TTC549 (cell line): ENCODE data around the gene SNAP29.
"Not testable (repeated sequence)": the region's sequence is repeated elsewhere in the genome, so short reads cannot be mapped to it uniquely, and the experiment has no call there.

ENCODE experiments used
- FAIRE-seq: peaks from 2 replicates; lab custom pipeline; 2012; peaks lifted over from hg19 to GRCh38; lab: Jason Lieb, UNC

The SNAP29 gene

DNA sequence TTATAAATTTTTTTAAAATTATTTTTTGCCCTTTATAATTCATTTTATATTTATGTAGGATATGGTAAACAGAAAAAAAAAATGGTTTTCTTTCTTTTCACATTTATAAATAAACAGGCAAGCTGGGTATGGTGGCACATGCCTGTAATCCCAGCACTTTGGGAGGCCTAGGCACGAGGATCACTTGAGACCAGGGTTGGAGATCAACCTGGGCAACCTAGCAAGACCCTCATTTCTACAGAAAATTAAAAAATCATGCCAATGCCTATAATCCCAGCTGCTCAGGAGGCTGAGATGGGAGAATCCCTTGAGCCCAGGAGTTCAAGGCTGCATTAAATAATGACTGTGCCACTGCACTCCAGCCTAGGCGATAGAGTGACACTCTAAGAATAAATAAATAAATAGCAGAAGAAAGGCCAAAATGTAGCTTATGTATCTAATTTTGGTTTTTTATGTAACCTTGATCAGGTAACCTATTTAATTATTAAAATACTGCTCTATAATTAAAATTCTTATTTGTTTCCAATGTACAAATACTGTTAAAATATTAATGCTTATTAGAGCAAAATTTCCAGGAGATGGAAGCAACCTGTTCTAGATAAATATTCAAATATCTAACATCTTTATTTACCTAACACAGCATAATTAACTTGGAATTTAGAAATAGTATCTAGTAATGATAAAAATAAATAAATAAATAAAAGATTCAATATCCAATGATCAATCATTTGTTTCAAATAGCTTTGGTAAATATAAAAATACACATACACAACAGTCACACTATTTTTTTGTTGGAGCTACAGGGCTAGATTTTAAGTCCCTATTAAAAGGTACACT is 21.6 kb upstream of the SNAP29 start:
- no peak for FAIRE-seq

DNA sequence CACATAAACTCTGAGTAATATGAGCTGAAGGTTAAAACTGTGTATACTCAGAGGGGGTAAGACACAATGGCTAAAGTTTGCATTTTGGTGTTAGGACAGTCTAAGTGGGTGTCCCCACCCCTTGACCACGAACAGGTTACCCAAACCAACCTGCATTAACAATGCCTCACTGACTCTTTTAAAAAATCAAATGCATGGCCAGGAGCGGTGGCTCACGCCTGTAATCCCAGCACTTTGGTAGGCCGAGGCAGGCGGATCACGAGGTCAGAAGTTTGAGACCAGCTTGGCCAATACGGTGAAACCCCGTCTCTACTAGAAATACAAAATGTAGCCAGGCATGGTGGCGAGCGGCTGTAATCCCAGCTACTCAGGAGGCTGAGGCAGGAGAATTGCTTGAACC is 19.5 kb upstream of the SNAP29 start:
- FAIRE-seq = not testable (repeated sequence)

DNA sequence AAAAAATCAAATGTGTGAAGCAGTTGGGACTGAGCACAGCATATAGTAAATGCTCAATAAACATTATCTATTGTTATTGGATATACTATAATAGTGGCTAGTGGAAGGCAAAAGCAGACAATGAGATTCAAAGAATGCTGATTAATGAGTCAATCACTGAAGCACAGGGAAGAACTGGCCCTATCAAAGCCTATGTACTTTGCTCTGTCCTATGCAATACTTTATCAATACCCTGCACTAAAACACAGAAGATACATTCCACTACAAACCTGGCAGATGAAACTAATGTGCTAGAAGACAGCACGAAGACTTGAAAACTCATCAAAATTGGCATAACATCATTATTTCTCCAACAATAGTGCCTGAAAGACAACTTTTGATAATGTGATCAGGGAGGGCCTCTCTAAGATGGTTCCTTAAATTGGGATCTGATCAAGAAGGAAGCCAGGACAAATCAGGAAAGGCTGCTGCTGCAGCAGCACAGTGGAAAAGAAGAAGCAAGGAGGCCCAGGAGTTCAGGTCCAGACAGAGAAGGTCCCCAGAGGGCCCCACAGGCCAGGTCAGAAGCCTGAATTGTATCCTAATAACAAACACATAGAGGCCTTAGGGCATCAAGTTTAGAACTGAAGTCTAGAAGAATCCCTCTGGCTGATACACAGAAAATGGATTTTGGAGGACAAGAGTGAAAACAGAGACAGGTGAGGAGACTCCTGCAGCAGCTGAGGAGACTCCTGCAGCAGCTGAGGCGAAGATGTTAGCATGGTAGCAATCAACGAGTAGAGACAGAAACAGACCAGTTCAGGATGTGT is 18.8 kb upstream of the SNAP29 start:
- no peak for FAIRE-seq

DNA sequence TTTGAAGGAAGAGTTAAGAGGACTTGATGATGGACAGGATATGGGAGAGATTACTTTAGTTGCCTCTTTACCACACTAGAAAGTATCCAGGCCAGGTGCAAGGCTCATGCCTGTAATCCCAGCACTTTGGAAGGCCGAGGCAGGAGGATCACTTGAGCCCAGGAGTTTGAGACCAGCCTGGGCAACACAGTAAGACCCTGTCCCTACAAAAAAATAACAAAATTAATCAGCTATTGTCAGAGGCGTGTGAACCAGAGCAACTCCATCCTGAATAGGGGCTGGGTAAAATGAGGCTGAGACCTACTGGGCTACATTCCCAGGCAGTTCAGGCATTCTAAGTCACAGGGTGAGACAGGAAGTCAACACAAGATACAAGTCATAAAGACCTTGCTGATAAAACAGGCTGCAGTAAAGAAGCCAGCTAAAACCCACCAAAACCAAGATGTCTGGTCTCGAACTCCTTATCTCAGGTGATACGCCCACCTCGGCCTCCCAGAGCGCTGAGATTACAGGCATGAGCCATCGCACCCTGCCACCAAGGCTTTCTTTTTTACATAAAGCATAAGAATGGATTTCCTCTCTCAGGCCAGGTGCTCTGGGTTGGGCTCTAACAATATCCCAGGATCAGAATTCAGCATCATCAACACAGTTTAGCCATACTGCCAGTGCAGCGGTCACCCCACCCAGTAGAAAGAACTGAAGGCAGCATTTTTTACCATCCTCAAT is 18.0 kb upstream of the SNAP29 start:
- no peak for FAIRE-seq

- FAIRE-seq = no peak
Observed at GRCh38 chr22:20843501-20843900, 15.3 kb upstream of the SNAP29 start.

DNA sequence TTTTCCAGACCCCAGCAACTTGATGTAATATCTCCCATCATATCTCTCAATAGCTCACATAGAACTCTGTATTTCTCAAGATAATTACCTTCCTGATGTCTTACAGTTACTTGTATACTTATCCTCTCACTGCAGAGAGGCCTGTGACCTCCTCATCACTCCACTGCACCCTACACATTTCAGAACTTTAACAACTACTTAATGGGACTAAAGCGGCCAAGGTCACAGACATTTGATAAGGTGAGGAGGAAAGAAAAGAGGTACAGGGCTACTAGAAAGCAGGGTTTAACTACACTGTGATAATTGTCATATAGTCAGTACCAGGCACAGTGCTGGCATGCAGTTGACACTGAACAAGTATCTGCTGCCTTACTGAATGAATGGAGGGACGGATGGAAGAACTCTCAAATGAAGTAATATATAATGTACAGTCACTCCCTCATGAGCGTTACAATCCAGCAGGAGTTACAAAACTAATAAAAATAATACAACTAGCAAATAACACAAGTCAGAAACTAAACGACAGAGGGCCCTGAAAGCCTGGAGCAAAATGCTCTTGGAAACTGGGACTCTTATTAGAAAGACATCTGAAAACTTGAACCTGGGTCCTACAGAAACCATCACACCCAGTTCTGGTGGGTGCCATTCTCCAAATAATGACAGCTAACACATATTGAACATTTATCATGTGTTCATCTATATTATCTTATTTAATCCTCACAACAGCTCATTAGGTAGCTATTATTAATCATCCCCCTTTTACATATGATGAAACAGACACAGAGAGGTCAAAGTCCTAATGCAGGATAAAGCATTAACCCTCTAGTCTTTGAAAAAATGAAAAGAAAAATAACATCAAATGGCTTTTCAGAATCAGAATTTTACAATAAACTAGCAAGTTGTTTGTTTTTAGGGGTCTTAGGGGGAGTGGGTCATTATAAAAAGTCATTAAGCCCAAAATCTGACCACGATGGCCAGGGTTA is 14.5 kb upstream of the SNAP29 start:
- FAIRE-seq = no peak

- FAIRE-seq = no peak
Observed at GRCh38 chr22:20847318-20847822, 11.4 kb upstream of the SNAP29 start.

GRCh38 chr22:20852076-20852475 is 6.7 kb upstream of the SNAP29 start:
- FAIRE-seq = no peak

DNA sequence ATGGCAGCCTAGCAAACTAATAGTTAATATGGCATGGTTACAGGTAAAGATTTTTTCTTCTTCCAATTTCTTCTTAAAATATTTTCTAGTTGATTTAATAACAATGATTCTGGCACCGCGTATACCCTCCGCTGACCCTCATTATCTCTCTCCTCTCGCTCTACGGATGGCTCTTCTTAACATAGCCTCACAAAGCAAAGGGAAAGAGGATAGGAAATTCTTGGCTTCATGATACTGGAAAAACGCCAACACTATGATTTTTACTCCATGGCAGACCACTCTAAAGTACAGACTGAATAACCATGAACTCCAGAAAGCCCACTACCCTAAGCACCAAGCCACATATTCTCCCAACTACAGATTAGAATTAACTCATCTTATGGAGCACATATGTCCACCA is 6.3 kb upstream of the SNAP29 start:
- no peak for FAIRE-seq

DNA sequence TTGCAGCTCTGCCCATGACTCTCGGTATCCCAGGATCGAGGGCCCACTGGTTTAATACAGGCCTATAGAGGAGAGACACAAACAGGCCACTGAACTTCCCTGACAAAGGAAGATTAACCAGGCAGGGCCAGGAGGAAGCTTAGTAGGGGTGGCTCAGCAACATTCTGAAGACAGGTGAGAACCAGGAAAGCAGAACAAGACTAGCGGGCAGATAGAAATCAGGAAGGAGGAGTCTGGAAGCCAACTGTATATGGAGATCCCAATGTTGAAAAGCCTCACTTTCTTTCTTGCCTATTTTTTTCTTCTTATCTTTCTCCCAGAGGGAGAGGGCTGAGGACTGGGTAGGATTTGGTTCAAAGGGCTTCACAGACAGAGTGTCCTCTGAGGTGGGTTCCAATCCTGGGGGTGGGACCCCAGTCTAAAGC is 5.6 kb upstream of the SNAP29 start:
- FAIRE-seq = no peak

DNA sequence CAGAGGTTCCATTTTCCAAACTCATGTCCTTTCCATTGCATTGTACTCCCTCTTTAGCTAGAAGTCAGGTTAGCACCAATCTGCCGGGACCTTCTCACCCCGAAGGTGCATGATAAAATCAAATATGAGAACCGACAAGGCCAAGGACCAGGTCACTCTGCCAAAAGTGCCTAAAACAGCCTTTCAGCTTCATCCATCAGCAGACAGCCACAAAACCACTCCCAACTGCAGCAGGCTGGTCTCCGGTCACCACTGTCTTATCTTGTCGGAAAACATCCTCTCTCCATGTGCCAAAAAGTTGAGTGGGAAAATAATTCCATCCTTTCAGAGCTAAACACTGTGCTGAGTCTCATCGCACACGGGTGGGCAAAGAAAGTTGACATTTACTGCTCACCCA is 1.6 kb upstream of the SNAP29 start:
- FAIRE-seq = no peak

DNA sequence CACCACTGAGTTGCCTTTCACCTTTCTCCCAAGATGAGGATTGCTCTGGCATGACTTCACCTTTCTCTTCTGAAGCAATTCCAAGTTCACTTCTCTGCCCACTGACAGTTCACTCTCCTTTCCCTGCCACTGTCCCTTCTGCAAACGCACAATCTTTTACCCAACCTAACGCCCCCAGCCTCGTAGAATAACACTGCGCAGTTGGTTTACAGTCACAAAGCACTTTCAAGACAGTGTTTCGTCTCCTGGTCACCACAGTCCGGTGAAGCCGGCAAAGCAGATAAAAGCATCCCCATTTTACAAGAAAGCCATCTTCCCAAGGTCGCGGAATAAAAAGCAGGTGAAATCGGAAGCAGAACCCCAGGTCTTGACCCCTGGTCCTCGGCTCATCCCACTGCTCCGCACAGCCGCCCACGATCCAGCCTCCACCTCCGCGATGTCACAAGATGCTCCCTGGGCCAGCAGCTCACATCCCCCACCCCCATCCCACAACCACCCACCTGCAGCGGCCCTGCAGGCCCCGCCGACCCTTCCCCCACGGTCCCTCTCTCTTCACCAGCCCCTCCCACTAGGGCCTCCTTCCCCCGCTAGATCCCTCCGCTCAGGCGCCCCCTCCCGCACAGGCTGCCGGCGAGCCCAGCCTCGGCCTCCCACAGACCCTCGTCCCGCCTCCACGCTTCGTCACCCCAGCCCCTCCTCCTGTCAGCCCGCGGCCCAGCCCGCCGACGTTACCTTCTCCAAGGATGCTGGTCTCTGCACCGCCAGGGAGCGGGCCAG is 781 bp upstream of the SNAP29 start:
- no peak for FAIRE-seq

DNA sequence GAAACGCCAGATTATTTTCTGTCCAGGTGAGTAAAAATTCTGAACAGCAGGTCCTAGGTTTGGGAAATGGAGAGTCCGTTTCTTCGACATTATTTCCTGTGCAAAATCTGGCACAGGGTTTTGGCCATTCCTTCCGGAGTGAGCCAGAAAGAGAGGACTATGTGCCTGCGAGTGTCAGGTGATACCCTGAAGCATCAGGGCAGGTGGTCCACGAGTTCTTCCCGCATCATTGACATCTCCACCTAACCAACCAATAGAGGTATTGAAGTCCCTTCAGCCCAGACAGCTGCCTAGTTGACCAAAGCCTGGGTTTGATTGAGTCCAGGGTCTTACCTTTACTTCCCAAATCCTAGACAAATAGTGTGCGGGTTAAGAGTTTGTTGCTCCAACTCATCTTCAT is 808 bp downstream of the SNAP29 start:
- no peak for FAIRE-seq

- no peak for FAIRE-seq
Observed at GRCh38 chr22:20862540-20862939, 3.7 kb downstream of the SNAP29 start.

GRCh38 chr22:20863366-20863765 is 4.6 kb downstream of the SNAP29 start:
- no peak for FAIRE-seq

- no peak for FAIRE-seq
Observed at GRCh38 chr22:20864186-20864908, 5.5 kb downstream of the SNAP29 start.

DNA sequence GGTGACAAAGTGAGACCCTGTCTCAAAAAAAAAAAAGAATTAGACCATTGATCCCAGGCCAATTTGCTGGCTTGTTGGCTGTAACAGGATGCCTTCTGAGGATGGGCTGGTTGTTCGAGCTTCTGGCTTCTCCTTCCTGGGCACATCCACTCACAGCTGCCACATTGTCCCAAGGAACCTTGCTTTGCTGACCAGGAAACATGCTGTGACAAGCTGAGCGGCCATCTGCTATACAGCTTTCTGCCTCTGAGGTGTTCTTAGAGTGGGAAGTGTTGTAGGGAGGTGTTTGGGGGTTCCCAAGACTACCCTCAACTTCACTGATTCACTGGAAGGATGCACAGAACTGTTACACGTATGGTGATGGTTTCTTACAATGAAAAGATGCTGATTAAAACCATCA is 6.5 kb downstream of the SNAP29 start:
- no peak for FAIRE-seq

- FAIRE-seq = no peak
Observed at GRCh38 chr22:20865875-20866445, 7.2 kb downstream of the SNAP29 start.

DNA sequence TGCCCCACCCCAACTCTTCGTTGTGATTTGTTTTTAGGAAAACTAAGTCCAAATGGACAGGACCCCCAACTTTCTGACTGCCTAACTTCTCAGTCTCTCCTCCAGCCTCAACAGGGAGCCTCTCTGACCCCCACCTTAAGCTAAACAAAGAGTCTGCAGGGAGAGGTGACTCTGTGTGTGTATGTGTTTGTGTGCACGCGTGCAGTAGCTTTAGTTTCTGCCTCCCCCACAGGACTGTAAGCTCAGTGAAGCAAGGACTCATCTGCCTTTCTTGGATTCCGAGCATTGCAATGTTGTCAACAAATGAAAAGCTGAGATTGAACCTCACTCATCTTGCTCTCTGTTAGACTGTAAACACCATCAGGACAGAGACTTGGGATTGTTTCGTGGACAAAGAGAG is 7.9 kb downstream of the SNAP29 start:
- FAIRE-seq = no peak
